ENCODE measurements around the gene SPAG6.
"Not testable (repeated sequence)": the region's sequence is repeated elsewhere in the genome, so short reads cannot be mapped to it uniquely, and the experiment has no call there.

SPAG6 gene

GRCh38 chr10:22374489-22375126 lies 29.3 kb downstream of the SPAG6 start:
- no peak for DNase-seq (ENCODE audit: low spot score)
- in situ Hi-C loops (cut with MboI; ENCODE audit: low pct_unique_long_range_greater_than_20kb, low sequenced_read_pairs, unreplicated experiment), result no loop called here
- TF ChIP-seq, protein P1, sequence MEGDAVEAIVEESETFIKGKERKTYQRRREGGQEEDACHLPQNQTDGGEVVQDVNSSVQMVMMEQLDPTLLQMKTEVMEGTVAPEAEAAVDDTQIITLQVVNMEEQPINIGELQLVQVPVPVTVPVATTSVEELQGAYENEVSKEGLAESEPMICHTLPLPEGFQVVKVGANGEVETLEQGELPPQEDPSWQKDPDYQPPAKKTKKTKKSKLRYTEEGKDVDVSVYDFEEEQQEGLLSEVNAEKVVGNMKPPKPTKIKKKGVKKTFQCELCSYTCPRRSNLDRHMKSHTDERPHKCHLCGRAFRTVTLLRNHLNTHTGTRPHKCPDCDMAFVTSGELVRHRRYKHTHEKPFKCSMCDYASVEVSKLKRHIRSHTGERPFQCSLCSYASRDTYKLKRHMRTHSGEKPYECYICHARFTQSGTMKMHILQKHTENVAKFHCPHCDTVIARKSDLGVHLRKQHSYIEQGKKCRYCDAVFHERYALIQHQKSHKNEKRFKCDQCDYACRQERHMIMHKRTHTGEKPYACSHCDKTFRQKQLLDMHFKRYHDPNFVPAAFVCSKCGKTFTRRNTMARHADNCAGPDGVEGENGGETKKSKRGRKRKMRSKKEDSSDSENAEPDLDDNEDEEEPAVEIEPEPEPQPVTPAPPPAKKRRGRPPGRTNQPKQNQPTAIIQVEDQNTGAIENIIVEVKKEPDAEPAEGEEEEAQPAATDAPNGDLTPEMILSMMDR (IDR thresholded peaks at IDR 0.05; ENCODE audit: extremely low read depth, insufficient read depth, missing control alignments), result no peak

GRCh38 chr10:22379059-22379458 lies 33.8 kb downstream of the SPAG6 start:
- TF ChIP-seq, protein P1 (IDR thresholded peaks at IDR 0.05; ENCODE audit: extremely low read depth, insufficient read depth, missing control alignments), result no peak
- DNase-seq (ENCODE audit: low spot score), result peak; percentile 13
- in situ Hi-C loops (cut with MboI; ENCODE audit: low pct_unique_long_range_greater_than_20kb, low sequenced_read_pairs, unreplicated experiment), result no loop called here

DNA sequence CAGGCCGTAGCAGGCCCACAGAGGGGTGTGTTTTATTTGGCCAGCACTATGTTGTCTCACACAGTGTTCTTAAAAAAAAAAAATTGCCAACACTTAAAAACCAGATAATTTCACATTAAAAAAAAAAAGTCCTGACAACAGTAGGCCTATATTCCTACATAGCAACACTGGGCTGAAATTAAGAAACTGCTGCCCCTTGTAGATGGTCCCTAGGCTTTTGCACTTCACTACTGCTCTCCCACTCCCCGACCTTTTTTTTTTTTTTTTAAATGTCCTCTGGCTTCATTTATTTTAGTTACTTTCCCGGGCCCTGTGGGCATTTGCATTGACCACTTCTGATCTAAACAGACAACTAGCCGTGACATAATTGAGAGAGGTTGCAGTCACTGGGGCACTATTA lies 36.0 kb downstream of the SPAG6 start:
- TF ChIP-seq, protein P1 (IDR thresholded peaks at IDR 0.05; ENCODE audit: extremely low read depth, insufficient read depth, missing control alignments), result no peak
- in situ Hi-C loops (cut with MboI; ENCODE audit: low pct_unique_long_range_greater_than_20kb, low sequenced_read_pairs, unreplicated experiment), result no loop called here
- no peak for DNase-seq (ENCODE audit: low spot score)

DNA sequence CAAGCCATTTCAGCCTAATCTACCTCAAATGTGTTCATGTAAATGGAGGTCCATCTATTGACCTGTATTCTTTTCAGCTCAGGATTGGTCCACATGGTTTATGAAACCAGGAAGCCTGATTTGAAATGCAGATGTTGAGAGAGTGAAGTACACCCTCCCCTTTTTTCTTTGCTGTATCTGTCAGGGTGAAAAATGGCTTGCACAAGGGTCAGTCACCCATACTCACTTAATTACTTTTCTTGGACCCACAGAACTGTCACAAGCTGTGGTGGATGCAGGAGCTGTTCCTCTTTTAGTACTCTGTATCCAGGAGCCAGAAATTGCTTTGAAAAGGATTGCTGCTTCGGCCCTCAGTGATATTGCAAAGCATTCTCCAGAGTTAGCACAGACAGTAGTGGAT lies 41.2 kb downstream of the SPAG6 start:
- DNase-seq (ENCODE audit: low spot score), result no peak
- TF ChIP-seq, protein P1 (IDR thresholded peaks at IDR 0.05; ENCODE audit: extremely low read depth, insufficient read depth, missing control alignments), result no peak

DNA sequence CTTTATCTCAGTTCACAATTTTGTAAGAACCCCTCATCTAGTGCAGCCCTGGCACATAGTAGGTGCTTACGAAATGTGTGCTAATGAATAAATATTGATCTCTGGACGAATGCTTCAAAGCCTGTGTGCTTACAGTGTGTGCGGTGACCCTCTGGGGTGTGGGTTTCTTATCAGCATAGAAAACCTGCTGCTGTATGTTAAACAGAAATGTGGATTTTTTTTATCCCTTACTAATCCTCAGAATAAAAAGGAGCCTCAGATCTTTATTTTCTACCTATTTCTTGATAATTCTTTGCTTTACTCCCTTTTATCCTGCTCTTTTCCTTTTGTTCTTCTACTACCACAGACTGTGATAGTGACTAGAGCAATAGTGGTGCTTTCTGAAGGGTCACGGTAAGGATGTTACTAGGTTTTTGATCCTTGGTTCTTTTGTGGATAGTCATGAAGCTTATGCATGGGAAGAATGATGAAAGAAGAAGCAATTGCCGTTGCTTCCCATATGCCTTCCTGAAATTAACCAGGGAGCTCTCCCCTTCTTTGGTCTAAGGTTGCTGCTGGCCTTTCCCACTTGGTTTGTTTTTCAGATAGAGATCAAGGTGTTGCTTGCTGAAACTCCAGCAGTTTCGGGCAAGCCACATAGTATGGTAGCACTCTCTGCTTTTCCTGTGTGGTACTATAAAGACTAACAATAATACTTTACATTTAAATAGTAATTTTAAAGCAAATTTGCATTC lies 44.7 kb downstream of the SPAG6 start:
- DNase-seq (ENCODE audit: low spot score), result no peak
- TF ChIP-seq, protein P1 (IDR thresholded peaks at IDR 0.05; ENCODE audit: extremely low read depth, insufficient read depth, missing control alignments), result no peak
- in situ Hi-C loops (cut with MboI; ENCODE audit: low pct_unique_long_range_greater_than_20kb, low sequenced_read_pairs, unreplicated experiment), result no loop called here

More for the DNA sequence above, 41.2 kb downstream of the SPAG6 start:
- in situ Hi-C loops (cut with MboI; ENCODE audit: low pct_unique_long_range_greater_than_20kb, low sequenced_read_pairs, unreplicated experiment), result no loop called here

DNA sequence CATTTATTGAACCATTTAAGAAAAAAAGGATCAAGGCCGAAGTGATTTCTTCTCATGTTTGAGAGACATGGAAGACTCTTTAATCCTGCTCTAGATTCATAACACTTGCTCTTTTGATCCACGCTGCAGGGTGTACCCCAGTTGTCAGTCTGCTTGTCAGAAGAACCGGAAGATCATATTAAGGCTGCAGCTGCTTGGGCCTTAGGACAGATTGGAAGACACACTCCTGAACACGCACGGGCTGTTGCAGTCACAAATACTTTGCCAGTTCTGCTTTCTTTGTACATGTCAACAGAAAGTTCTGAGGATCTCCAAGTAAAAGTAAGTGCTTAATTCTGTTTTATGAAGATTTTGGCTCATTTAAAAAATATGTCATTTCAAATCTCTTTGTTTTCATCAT lies 46.3 kb downstream of the SPAG6 start:
- in situ Hi-C loops (cut with MboI; ENCODE audit: low pct_unique_long_range_greater_than_20kb, low sequenced_read_pairs, unreplicated experiment), result no loop called here
- TF ChIP-seq, protein P1 (IDR thresholded peaks at IDR 0.05; ENCODE audit: extremely low read depth, insufficient read depth, missing control alignments), result no peak
- no peak for DNase-seq (ENCODE audit: low spot score)

DNA sequence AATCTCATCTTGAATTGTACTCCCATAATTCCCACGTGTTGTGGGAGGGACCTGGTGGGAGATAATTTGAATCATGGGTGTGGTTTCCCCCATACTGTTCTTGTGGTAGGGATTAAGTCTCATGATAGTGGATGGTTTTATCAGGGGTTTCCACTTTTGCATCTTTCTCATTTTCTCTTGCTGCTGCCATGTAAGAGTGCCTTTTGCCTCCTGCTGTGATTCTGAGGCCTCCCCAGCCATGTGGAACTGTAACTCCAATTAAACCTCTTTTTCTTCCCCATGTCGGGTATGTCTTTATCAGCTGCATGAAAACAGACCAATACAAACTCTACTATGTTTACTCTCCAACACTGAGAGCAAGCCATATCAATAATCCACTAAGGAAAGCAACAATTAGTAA lies 50.9 kb downstream of the SPAG6 start:
- DNase-seq (ENCODE audit: low spot score); in situ Hi-C loops (cut with MboI; ENCODE audit: low pct_unique_long_range_greater_than_20kb, low sequenced_read_pairs, unreplicated experiment): not testable (repeated sequence)

DNA sequence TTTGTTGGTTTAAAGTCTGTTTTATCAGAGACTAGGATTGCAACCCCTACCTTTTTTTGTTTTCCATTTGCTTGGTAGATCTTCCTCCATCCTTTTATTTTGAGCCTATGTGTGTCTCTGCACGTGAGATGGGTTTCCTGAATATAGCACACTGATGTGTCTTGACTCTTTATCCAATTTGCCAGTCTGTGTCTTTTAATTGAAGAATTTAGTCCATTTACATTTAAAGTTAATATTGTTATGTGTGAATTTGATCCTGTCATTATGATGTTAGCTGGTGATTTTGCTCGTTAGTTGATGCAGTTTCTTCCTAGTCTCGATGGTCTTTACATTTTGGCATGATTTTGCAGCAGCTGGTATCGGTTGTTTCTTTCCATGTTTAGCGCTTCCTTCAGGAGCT lies 61.6 kb downstream of the SPAG6 start:
- in situ Hi-C loops (cut with MboI; ENCODE audit: low pct_unique_long_range_greater_than_20kb, low sequenced_read_pairs, unreplicated experiment); DNase-seq (ENCODE audit: low spot score): not testable (repeated sequence)

Measured in GM13977 (cell line).